ENCODE data around the gene PTPN12. TPM values are rescaled to one million over a fixed set of nuclear protein-coding genes. Genes with fewer than 3 reads are reported as not detected.

The PTPN12 gene
- total and polyA plus RNA-seq, 2 donors from 2014 or later = 19.2 to 83.1 TPM

- H3K4me1 ChIP-seq (ENCODE audit: control insufficient read depth in 2 of 3, insufficient read depth in 2 of 3, low read depth in 1 of 3, low read length in 3 of 3) = no peaks in the 10 kb centered on the region
- H3K4me3 ChIP-seq (ENCODE audit: low read length in 3 of 3) = no peak overlapping the region
- intact Hi-C loops (cut with DNase I) = loop anchor here (5.0 kb wide), 1 partner anchor 102 kb away; no protein-coding TSS in a partner anchor
- H3K9me3 ChIP-seq (ENCODE audit: control insufficient read depth in 2 of 3, insufficient read depth in 1 of 3, low read length in 3 of 3) = no peaks in the 10 kb centered on the region
- DNase-seq = no peak
- no peaks in the 10 kb centered on the region for H3K36me3 ChIP-seq (ENCODE audit: control insufficient read depth in 2 of 3, insufficient read depth in 3 of 3, low read length in 3 of 3)
- TF ChIP-seq CTCF (IDR thresholded peaks at IDR 0.05; ENCODE audit: borderline replicate concordance, extremely low read depth, insufficient read depth) = no peak
- no peak overlapping the region for H3K27ac ChIP-seq (ENCODE audit: low read depth in 2 of 2, low read length in 2 of 2)
- H3K27me3 ChIP-seq (ENCODE audit: control insufficient read depth, insufficient read depth, low read length) = no peaks in the 10 kb centered on the region
- FAIRE-seq = no peak
- H3K9ac ChIP-seq (ENCODE audit: low read length in 3 of 3) = no peak overlapping the region
Observed at GRCh38 chr7:77655356-77655755, 118.3 kb downstream of the PTPN12 start.

GRCh38 chr7:77655836-77656455, 118.9 kb downstream of the PTPN12 start:
- H3K27ac ChIP-seq (ENCODE audit: low read depth in 2 of 2, low read length in 2 of 2) = no peak overlapping the region
- DNase-seq (no peak), FAIRE-seq (no peak)
- H3K27me3 ChIP-seq (ENCODE audit: control insufficient read depth, insufficient read depth, low read length) = no peaks in the 10 kb centered on the region
- no peaks in the 10 kb centered on the region for H3K4me1 ChIP-seq (ENCODE audit: control insufficient read depth in 2 of 3, insufficient read depth in 2 of 3, low read depth in 1 of 3, low read length in 3 of 3)
- no peaks in the 10 kb centered on the region for H3K36me3 ChIP-seq (ENCODE audit: control insufficient read depth in 2 of 3, insufficient read depth in 3 of 3, low read length in 3 of 3)
- no peaks in the 10 kb centered on the region for H3K9me3 ChIP-seq (ENCODE audit: control insufficient read depth in 2 of 3, insufficient read depth in 1 of 3, low read length in 3 of 3)
- H3K9ac ChIP-seq (ENCODE audit: low read length in 3 of 3) = no peak overlapping the region
- TF ChIP-seq CTCF (IDR thresholded peaks at IDR 0.05; ENCODE audit: borderline replicate concordance, extremely low read depth, insufficient read depth) = no peak
- intact Hi-C loops (cut with DNase I) = loop anchor here (5.0 kb wide), 1 partner anchor 101 kb away; no protein-coding TSS in a partner anchor
- no peak overlapping the region for H3K4me3 ChIP-seq (ENCODE audit: low read length in 3 of 3)

GRCh38 chr7:77657427-77658224, 120.5 kb downstream of the PTPN12 start:
- no peaks in the 10 kb centered on the region for H3K27me3 ChIP-seq (ENCODE audit: control insufficient read depth, insufficient read depth, low read length)
- TF ChIP-seq CTCF (IDR thresholded peaks at IDR 0.05; ENCODE audit: borderline replicate concordance, extremely low read depth, insufficient read depth) = peak; percentile 53
- no peak overlapping the region for H3K27ac ChIP-seq (ENCODE audit: low read depth in 2 of 2, low read length in 2 of 2)
- peak in 2 of 5 donors; percentile 65 to 80 for DNase-seq
- intact Hi-C loops (cut with DNase I) = loop anchor here (5.0 kb wide), 1 partner anchor 100 kb away; no protein-coding TSS in a partner anchor
- H3K9me3 ChIP-seq (ENCODE audit: control insufficient read depth in 2 of 3, insufficient read depth in 1 of 3, low read length in 3 of 3) = no peaks in the 10 kb centered on the region
- no peaks in the 10 kb centered on the region for H3K4me1 ChIP-seq (ENCODE audit: control insufficient read depth in 2 of 3, insufficient read depth in 2 of 3, low read depth in 1 of 3, low read length in 3 of 3)
- FAIRE-seq = peak; percentile 68
- no peak overlapping the region for H3K9ac ChIP-seq (ENCODE audit: low read length in 3 of 3)
- H3K36me3 ChIP-seq (ENCODE audit: control insufficient read depth in 2 of 3, insufficient read depth in 3 of 3, low read length in 3 of 3) = no peaks in the 10 kb centered on the region
- H3K4me3 ChIP-seq (ENCODE audit: low read length in 3 of 3) = no peak overlapping the region
